Activated CD8-positive, alpha-beta memory T cell treated with anti-CD3 and anti-CD28 coated beads, Interleukin-2, amount 10 ng/mL, durations not matched to agents 7 days and 5 days (primary cell): ENCODE results near the gene OLFML1. TPM values are rescaled to one million over a fixed set of nuclear protein-coding genes. Genes with fewer than 3 reads are reported as not detected.

ENCODE experiments used
- ATAC-seq: fragments of 150-1000 bp; cut with Tn5 transposase; one replicate; pipeline ENCODE4 v1.10.0; 2021; ENCODE audit warnings: moderate library complexity
- CTCF ChIA-PET: fragments of 350-600 bp; sonication (Branson Sonifier 250); formaldehyde crosslinking; loops from one replicate; lab custom pipeline; 2021; ENCODE audit warnings: antibody characterized with exemption; lab: Charles Lee
- DNase-seq: peaks from one replicate; pipeline ENCODE4 v3.0.0-alpha.2; 2020
- H3K27ac Mint-ChIP-seq: one replicate; pipeline ENCODE4 v1.8.0; 2021; ENCODE audit warnings: mild to moderate bottlenecking, mixed read lengths
- H3K27me3 Mint-ChIP-seq: one replicate; pipeline ENCODE4 v1.8.0; 2021; ENCODE audit warnings: mixed read lengths
- H3K36me3 Mint-ChIP-seq: one replicate; pipeline ENCODE4 v1.8.0; 2021; ENCODE audit warnings: mild to moderate bottlenecking, mixed read lengths
- H3K4me1 Mint-ChIP-seq: one replicate; pipeline ENCODE4 v1.8.0; 2021; ENCODE audit warnings: mixed read lengths
- H3K4me3 Mint-ChIP-seq: one replicate; pipeline ENCODE4 v1.8.0; 2021; ENCODE audit warnings: mild to moderate bottlenecking, moderate library complexity, mixed read lengths
- H3K9me3 Mint-ChIP-seq: one replicate; pipeline ENCODE4 v1.8.0; 2022; ENCODE audit warnings: low read depth, mixed read lengths
- total RNA-seq, 2 experiments: library from RNA; stranded (reverse); gene quantifications; one replicate each; pipeline ENCODE4 v1.2.3, GENCODE V29; 2021

OLFML1 gene
- total RNA-seq, 2 experiments from 2014 or later = not detected

GRCh38 chr11:7532405-7533145 is 47.3 kb downstream of the OLFML1 start:
- Mint-ChIP-seq H3K36me3 (no peaks in the 10 kb centered on the region), H3K27me3 (peaks cover 12% of the 10 kb centered on the region), H3K4me1 (peaks cover 49% of the 10 kb centered on the region), H3K9me3 (no peaks in the 10 kb centered on the region), H3K27ac (no peak overlapping the region), H3K4me3 (no peak overlapping the region)
- CTCF ChIA-PET = interaction anchor here (1.2 kb wide), 1 partner anchor 19 kb away, joined by 5 read pairs; the partner anchor contains the start of gene PPFIBP2
- ATAC-seq (no peak), DNase-seq (no peak)

DNA sequence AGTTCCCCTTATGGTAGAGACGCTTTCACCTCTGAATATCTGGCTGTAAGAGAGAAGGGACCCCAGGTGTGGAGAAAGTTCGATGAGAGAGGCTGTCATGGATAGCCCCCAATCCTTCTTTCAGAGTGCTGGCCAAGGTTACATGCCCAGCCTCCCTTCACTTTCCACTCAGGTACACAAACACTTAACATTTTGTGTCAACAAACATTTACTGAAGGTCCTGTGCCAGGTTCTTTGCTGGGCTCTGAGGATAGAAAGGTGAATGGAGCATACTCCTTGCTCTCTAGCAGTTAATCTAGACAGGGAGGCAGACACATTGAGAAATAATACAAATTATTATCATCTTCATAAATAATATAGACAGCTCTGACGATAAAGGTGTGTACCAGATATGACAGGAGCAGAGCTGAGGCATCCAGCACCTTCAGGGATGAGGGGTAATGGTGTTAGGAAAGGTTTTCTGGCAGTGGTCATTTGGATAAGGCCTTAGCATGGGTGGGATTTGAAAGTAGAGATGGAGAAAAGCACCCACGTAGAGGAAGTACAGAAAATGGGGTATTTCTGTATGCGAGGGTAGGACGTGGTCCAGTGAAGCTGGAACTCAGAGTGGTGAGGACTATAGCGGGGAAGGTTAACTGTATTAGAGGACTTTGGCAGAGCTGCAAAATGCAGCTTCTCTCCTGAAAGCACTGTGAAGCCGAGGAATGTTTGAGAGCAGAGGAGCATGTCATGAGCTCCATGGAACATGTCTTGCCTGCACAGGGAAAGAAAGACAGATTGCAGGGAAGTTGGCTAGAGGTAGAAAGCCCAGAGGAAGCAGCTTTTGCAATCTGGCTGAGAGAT is 48.1 kb downstream of the OLFML1 start:
- CTCF ChIA-PET = interaction anchor here (0.9 to 1.3 kb wide), 2 partner anchors 11 to 20 kb away, joined by 4 read pairs; partner anchors contain the start of gene PPFIBP2
- H3K4me1 Mint-ChIP-seq = peaks cover 49% of the 10 kb centered on the region
- H3K27ac Mint-ChIP-seq = no peak overlapping the region

DNA sequence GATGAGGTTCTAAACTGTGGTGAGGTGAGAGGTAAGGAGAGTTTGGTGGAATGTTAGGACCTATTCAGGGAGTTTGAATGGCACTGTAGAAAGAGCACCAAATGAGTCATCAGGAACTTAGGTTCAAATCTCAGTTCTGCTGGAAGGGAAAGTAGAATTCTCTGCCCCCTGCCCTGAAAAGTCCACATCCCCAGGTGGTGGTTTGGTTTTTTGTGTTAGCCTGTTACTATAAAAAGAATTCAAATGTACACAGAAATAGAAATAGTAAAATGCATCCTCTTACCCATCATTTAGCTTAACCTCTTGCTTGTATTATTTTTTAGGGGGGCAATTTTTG is 48.7 kb downstream of the OLFML1 start:
- Mint-ChIP-seq H3K27me3 (peaks cover 10% of the 10 kb centered on the region), H3K4me3 (no peak overlapping the region), H3K27ac (no peak overlapping the region), H3K4me1 (peaks cover 51% of the 10 kb centered on the region), H3K9me3 (no peaks in the 10 kb centered on the region), H3K36me3 (no peaks in the 10 kb centered on the region)
- ATAC-seq (no peak), DNase-seq (no peak)
- CTCF ChIA-PET = interaction anchor here (0.9 to 1.4 kb wide), 4 partner anchors 12 to 78 kb away, joined by 3 to 4 read pairs (median 4); partner anchors contain the start of gene PPFIBP2

More for the DNA sequence above, 48.1 kb downstream of the OLFML1 start:
- no peak for ATAC-seq
- Mint-ChIP-seq H3K4me3 (no peak overlapping the region), H3K36me3 (no peaks in the 10 kb centered on the region), H3K27me3 (peaks cover 10% of the 10 kb centered on the region), H3K9me3 (no peaks in the 10 kb centered on the region)
- DNase-seq = no peak

- no peak overlapping the region for H3K4me3 Mint-ChIP-seq
- no peaks in the 10 kb centered on the region for H3K36me3 Mint-ChIP-seq
- no peak overlapping the region for H3K27ac Mint-ChIP-seq
- peaks cover 54% of the 10 kb centered on the region for H3K4me1 Mint-ChIP-seq
- CTCF ChIA-PET = no interaction called here
- H3K27me3 Mint-ChIP-seq = peaks cover 17% of the 10 kb centered on the region
- DNase-seq (no peak), ATAC-seq (peak; percentile 54)
- H3K9me3 Mint-ChIP-seq = no peaks in the 10 kb centered on the region
These were observed 50.8 kb downstream of the OLFML1 start for GRCh38 chr11:7536100-7536499.

GRCh38 chr11:7537265-7537664 is 52.0 kb downstream of the OLFML1 start:
- H3K27me3 Mint-ChIP-seq = peaks cover 17% of the 10 kb centered on the region

GRCh38 chr11:7538031-7538430 is 52.7 kb downstream of the OLFML1 start:
- Mint-ChIP-seq H3K9me3 (no peaks in the 10 kb centered on the region), H3K36me3 (no peaks in the 10 kb centered on the region), H3K4me3 (peak overlapping the region; percentile 3), H3K4me1 (peaks cover 54% of the 10 kb centered on the region), H3K27ac (peak overlapping the region; percentile 67), H3K27me3 (peaks cover 19% of the 10 kb centered on the region)
- DNase-seq (peak; percentile 66), ATAC-seq (peak; percentile 78)
- CTCF ChIA-PET = interaction anchor here (0.6 to 2.9 kb wide), 7 partner anchors 9 to 157 kb away, joined by 3 to 11 read pairs (median 5); partner anchors contain the start of gene PPFIBP2

More at GRCh38 chr11:7537265-7537664, 52.0 kb downstream of the OLFML1 start:
- Mint-ChIP-seq H3K4me3 (no peak overlapping the region), H3K36me3 (no peaks in the 10 kb centered on the region), H3K9me3 (no peaks in the 10 kb centered on the region), H3K4me1 (peaks cover 54% of the 10 kb centered on the region), H3K27ac (no peak overlapping the region)
- CTCF ChIA-PET = interaction anchor here (0.9 to 2.9 kb wide), 8 partner anchors 8 to 157 kb away, joined by 3 to 11 read pairs (median 4); no protein-coding TSS in a partner anchor
- ATAC-seq = no peak
- DNase-seq = no peak

GRCh38 chr11:7538466-7539454 is 53.5 kb downstream of the OLFML1 start:
- H3K4me1 Mint-ChIP-seq = peaks cover 52% of the 10 kb centered on the region
- CTCF ChIA-PET = interaction anchor here (0.6 to 2.9 kb wide), 6 partner anchors 10 to 156 kb away, joined by 3 to 11 read pairs (median 5); partner anchors contain the start of gene PPFIBP2
- peaks cover 19% of the 10 kb centered on the region for H3K27me3 Mint-ChIP-seq
- H3K27ac Mint-ChIP-seq = peak overlapping the region; percentile 67
- ATAC-seq (peak; percentile 10), DNase-seq (no peak)
- no peaks in the 10 kb centered on the region for H3K9me3 Mint-ChIP-seq
- H3K36me3 Mint-ChIP-seq = no peaks in the 10 kb centered on the region
- H3K4me3 Mint-ChIP-seq = peak overlapping the region; percentile 3

GRCh38 chr11:7540830-7541555 is 55.7 kb downstream of the OLFML1 start:
- DNase-seq = no peak
- no peak overlapping the region for H3K4me3 Mint-ChIP-seq
- no peaks in the 10 kb centered on the region for H3K9me3 Mint-ChIP-seq
- no peak for ATAC-seq
- H3K36me3 Mint-ChIP-seq = no peaks in the 10 kb centered on the region
- peaks cover 17% of the 10 kb centered on the region for H3K27me3 Mint-ChIP-seq
- no peak overlapping the region for H3K27ac Mint-ChIP-seq
- CTCF ChIA-PET = interaction anchor here (1.2 kb wide), 1 partner anchor 30 kb away, joined by 3 read pairs; no protein-coding TSS in a partner anchor
- H3K4me1 Mint-ChIP-seq = peaks cover 35% of the 10 kb centered on the region

DNA sequence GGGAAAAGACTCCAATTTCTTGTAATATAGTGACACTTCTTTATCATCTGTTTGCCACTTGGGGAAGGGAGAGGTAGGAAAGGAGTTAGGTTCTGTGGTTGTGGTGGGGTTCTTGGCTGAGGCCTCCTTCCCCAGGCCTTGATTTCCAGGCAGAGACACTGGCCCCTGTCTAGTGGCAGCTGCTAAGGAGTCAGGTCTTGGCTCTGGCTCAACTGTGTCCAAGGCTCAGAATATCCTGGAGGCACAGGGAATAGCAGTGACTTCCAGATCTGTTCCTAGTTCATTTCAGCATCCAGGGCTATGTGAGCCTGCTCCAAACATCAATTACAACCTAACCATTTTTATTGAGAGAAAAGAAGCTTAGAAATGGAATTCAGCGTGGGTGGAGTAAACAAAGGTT is 58.0 kb downstream of the OLFML1 start:
- peaks cover 14% of the 10 kb centered on the region for H3K4me1 Mint-ChIP-seq
- CTCF ChIA-PET = interaction anchor here (1.0 to 1.8 kb wide), 3 partner anchors 12 to 22 kb away, joined by 3 to 4 read pairs (median 3); no protein-coding TSS in a partner anchor

GRCh38 chr11:7544021-7544420 is 58.7 kb downstream of the OLFML1 start:
- no peaks in the 10 kb centered on the region for H3K9me3 Mint-ChIP-seq
- ATAC-seq (no peak), DNase-seq (no peak)
- H3K4me1 Mint-ChIP-seq = peaks cover 7% of the 10 kb centered on the region
- no peak overlapping the region for H3K4me3 Mint-ChIP-seq
- CTCF ChIA-PET = interaction anchor here (0.7 to 1.8 kb wide), 4 partner anchors 13 to 151 kb away, joined by 3 to 4 read pairs (median 4); no protein-coding TSS in a partner anchor
- peaks cover 9% of the 10 kb centered on the region for H3K27me3 Mint-ChIP-seq
- no peak overlapping the region for H3K27ac Mint-ChIP-seq
- H3K36me3 Mint-ChIP-seq = no peaks in the 10 kb centered on the region

More for the DNA sequence above, 58.0 kb downstream of the OLFML1 start:
- Mint-ChIP-seq H3K4me3 (no peak overlapping the region), H3K36me3 (no peaks in the 10 kb centered on the region), H3K9me3 (no peaks in the 10 kb centered on the region), H3K27me3 (peaks cover 9% of the 10 kb centered on the region), H3K27ac (no peak overlapping the region)
- ATAC-seq = no peak
- DNase-seq = no peak

- H3K4me1 Mint-ChIP-seq = peaks cover 4% of the 10 kb centered on the region
- H3K36me3 Mint-ChIP-seq = no peaks in the 10 kb centered on the region
- H3K9me3 Mint-ChIP-seq = no peaks in the 10 kb centered on the region
- no peak overlapping the region for H3K4me3 Mint-ChIP-seq
- H3K27ac Mint-ChIP-seq = no peak overlapping the region
- H3K27me3 Mint-ChIP-seq = peaks cover 3% of the 10 kb centered on the region
- ATAC-seq = no peak
- CTCF ChIA-PET = no interaction called here
- no peak for DNase-seq
These were observed 60.3 kb downstream of the OLFML1 start for GRCh38 chr11:7545611-7546010.
